ENCODE measurements around the gene SORT1.
"Not testable (repeated sequence)": the region's sequence is repeated elsewhere in the genome, so short reads cannot be mapped to it uniquely, and the experiment has no call there.

The SORT1 gene

GRCh38 chr1:109295712-109296415 is 101.9 kb downstream of the SORT1 start:
- DNase-seq (ENCODE audit: low read depth) = no peak
- no peak for TF ChIP-seq CTCF (IDR thresholded peaks at IDR 0.05; ENCODE audit: control insufficient read depth, insufficient read depth, low read depth, low read length, missing control alignments)
- H3K4me3 ChIP-seq (ENCODE audit: control insufficient read depth, low read depth, low read length) = no peak overlapping the region

- DNase-seq (ENCODE audit: low read depth) = no peak
- TF ChIP-seq CTCF (IDR thresholded peaks at IDR 0.05; ENCODE audit: control insufficient read depth, insufficient read depth, low read depth, low read length, missing control alignments) = no peak
- H3K4me3 ChIP-seq (ENCODE audit: control insufficient read depth, low read depth, low read length) = no peak overlapping the region
Observed at GRCh38 chr1:109294481-109294880, 103.2 kb downstream of the SORT1 start.

- no peak for DNase-seq (ENCODE audit: low read depth)
- TF ChIP-seq CTCF (IDR thresholded peaks at IDR 0.05; ENCODE audit: control insufficient read depth, insufficient read depth, low read depth, low read length, missing control alignments) = no peak
- H3K4me3 ChIP-seq (ENCODE audit: control insufficient read depth, low read depth, low read length) = no peak overlapping the region
Observed at GRCh38 chr1:109293026-109293425, 104.7 kb downstream of the SORT1 start.

- no peak overlapping the region for H3K4me3 ChIP-seq (ENCODE audit: control insufficient read depth, low read depth, low read length)
- DNase-seq (ENCODE audit: low read depth) = no peak
- TF ChIP-seq CTCF (IDR thresholded peaks at IDR 0.05; ENCODE audit: control insufficient read depth, insufficient read depth, low read depth, low read length, missing control alignments) = no peak
Observed at GRCh38 chr1:109292364-109292763, 105.4 kb downstream of the SORT1 start.

GRCh38 chr1:109290998-109291397 is 106.7 kb downstream of the SORT1 start:
- DNase-seq (ENCODE audit: low read depth) = no peak
- no peak overlapping the region for H3K4me3 ChIP-seq (ENCODE audit: control insufficient read depth, low read depth, low read length)
- TF ChIP-seq CTCF (IDR thresholded peaks at IDR 0.05; ENCODE audit: control insufficient read depth, insufficient read depth, low read depth, low read length, missing control alignments) = no peak

GRCh38 chr1:109290137-109290536 is 107.6 kb downstream of the SORT1 start:
- no peak overlapping the region for H3K4me3 ChIP-seq (ENCODE audit: control insufficient read depth, low read depth, low read length)
- no peak for TF ChIP-seq CTCF (IDR thresholded peaks at IDR 0.05; ENCODE audit: control insufficient read depth, insufficient read depth, low read depth, low read length, missing control alignments)
- no peak for DNase-seq (ENCODE audit: low read depth)

- not testable (repeated sequence) for H3K4me3 ChIP-seq (ENCODE audit: control insufficient read depth, low read depth, low read length); DNase-seq (ENCODE audit: low read depth)
Observed at GRCh38 chr1:109286762-109287161, 111.0 kb downstream of the SORT1 start.

All from AG09309 (cell line).